Endodermal cell (in vitro differentiated cells): ENCODE measurements around the gene AUTS2. TPM values are rescaled to one million over a fixed set of nuclear protein-coding genes. Genes with fewer than 3 reads are reported as not detected.

ENCODE experiments used
- DNase-seq: peaks from one replicate; pipeline ENCODE4 v3.0.0-alpha.2; 2017
- H3K27ac ChIP-seq: 2 replicates; pipeline ENCODE4 v1.5.1; 2013; ENCODE audit warnings: mild to moderate bottlenecking, low read depth, low read length, moderate library complexity
- H3K27me3 ChIP-seq: 2 replicates; pipeline ENCODE4 v1.6.1; 2013; ENCODE audit warnings: mild to moderate bottlenecking, low read length, moderate library complexity; ENCODE audit not compliant: insufficient read depth, control insufficient read depth, poor library complexity, severe bottlenecking
- H3K36me3 ChIP-seq: 2 replicates; pipeline ENCODE4 v1.7.0; 2013; ENCODE audit warnings: mild to moderate bottlenecking, low read length, moderate library complexity; ENCODE audit not compliant: control insufficient read depth, insufficient read depth
- H3K4me1 ChIP-seq: one replicate; pipeline ENCODE4 v1.7.0; 2013; ENCODE audit warnings: low read length; ENCODE audit not compliant: control insufficient read depth, insufficient read depth
- H3K4me3 ChIP-seq: 2 replicates; pipeline ENCODE4 v1.5.1; 2013; ENCODE audit warnings: mild to moderate bottlenecking, low read length, moderate library complexity
- H3K9ac ChIP-seq: 2 replicates; pipeline ENCODE4 v1.6.1; 2013; ENCODE audit warnings: mild to moderate bottlenecking, low read length, moderate library complexity; ENCODE audit not compliant: poor library complexity, severe bottlenecking; ENCODE audit errors: extremely low read depth
- H3K9me3 ChIP-seq: 2 replicates; pipeline ENCODE4 v1.6.1; 2013; ENCODE audit warnings: mild to moderate bottlenecking, low read length, moderate library complexity; ENCODE audit not compliant: control insufficient read depth
- H3K27ac Mint-ChIP-seq: 2 replicates; pipeline ENCODE4 v1.8.0; 2020; ENCODE audit warnings: mixed read lengths
- H3K27me3 Mint-ChIP-seq: 2 replicates; pipeline ENCODE4 v1.8.0; 2021; ENCODE audit warnings: mild to moderate bottlenecking, mixed read lengths; ENCODE audit not compliant: insufficient read depth
- H3K36me3 Mint-ChIP-seq: 2 replicates; pipeline ENCODE4 v1.8.0; 2020; ENCODE audit warnings: low read depth, mixed read lengths
- H3K4me1 Mint-ChIP-seq: 2 replicates; pipeline ENCODE4 v1.8.0; 2020; ENCODE audit warnings: mixed read lengths
- H3K4me3 Mint-ChIP-seq: 2 replicates; pipeline ENCODE4 v1.8.0; 2020; ENCODE audit warnings: mild to moderate bottlenecking, moderate library complexity, mixed read lengths
- H3K9me3 Mint-ChIP-seq: 2 replicates; pipeline ENCODE4 v1.8.0; 2020; ENCODE audit warnings: mild to moderate bottlenecking, mixed read lengths
- WGBS, 2 experiments: methylation state at CpG; one replicate each; pipeline versions ENCODE4 v1.1.5 to v1.1.7; 2013; ENCODE audit warnings: missing lambda C conversion rate in 2 of 2, mixed read lengths in 1 of 2; ENCODE audit not compliant: insufficient coverage in 1 of 2, insufficient read length in 1 of 2; 5-methylcytosine and 5-hydroxymethylcytosine counted together
- total RNA-seq, 2 donors: library from RNA; stranded (reverse); fragmentation: NEBNext Ultra II Directional in 1 of 2; extraction: Animal tissue kit (Norgen Biotek cat#: 25700) in 1 of 2; gene quantifications; 2 replicates in 1 of 2; 3 replicates in 1 of 2; pipeline ENCODE4 v1.2.1, GENCODE V29; 2021
- TF ChIP-seq, protein P1 (sequence below): fragments of 200-600 bp; sonication (generic); conservative IDR thresholded peaks from 2 replicates; pipeline ENCODE4 v1.5.0; 2021; ENCODE audit warnings: antibody characterized with exemption, mild to moderate bottlenecking

Gene AUTS2
- total RNA-seq, 2 donors from 2014 or later: 76.8 to 106 TPM

GRCh38 chr7:70154521-70155180 lies 556.4 kb downstream of the AUTS2 start:
- H3K9me3 Mint-ChIP-seq: peaks cover 4% of the 10 kb centered on the region
- H3K4me3 ChIP-seq: no peak overlapping the region
- no peak overlapping the region for H3K4me3 Mint-ChIP-seq
- TF ChIP-seq, protein P1, sequence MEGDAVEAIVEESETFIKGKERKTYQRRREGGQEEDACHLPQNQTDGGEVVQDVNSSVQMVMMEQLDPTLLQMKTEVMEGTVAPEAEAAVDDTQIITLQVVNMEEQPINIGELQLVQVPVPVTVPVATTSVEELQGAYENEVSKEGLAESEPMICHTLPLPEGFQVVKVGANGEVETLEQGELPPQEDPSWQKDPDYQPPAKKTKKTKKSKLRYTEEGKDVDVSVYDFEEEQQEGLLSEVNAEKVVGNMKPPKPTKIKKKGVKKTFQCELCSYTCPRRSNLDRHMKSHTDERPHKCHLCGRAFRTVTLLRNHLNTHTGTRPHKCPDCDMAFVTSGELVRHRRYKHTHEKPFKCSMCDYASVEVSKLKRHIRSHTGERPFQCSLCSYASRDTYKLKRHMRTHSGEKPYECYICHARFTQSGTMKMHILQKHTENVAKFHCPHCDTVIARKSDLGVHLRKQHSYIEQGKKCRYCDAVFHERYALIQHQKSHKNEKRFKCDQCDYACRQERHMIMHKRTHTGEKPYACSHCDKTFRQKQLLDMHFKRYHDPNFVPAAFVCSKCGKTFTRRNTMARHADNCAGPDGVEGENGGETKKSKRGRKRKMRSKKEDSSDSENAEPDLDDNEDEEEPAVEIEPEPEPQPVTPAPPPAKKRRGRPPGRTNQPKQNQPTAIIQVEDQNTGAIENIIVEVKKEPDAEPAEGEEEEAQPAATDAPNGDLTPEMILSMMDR: no peak
- H3K4me1 Mint-ChIP-seq: peaks cover 14% of the 10 kb centered on the region
- H3K9ac ChIP-seq: no peak overlapping the region
- WGBS, 2 experiments: 80 to 91% methylated on average over 1 to 3 of the region's 3 CpGs
- peaks cover 10% of the 10 kb centered on the region for H3K36me3 Mint-ChIP-seq
- DNase-seq: no peak
- H3K27me3 ChIP-seq: no peaks in the 10 kb centered on the region
- no peaks in the 10 kb centered on the region for H3K27me3 Mint-ChIP-seq
- no peak overlapping the region for H3K27ac Mint-ChIP-seq
- no peak overlapping the region for H3K27ac ChIP-seq
- no peaks in the 10 kb centered on the region for H3K4me1 ChIP-seq
- peaks cover 6% of the 10 kb centered on the region for H3K9me3 ChIP-seq
- no peaks in the 10 kb centered on the region for H3K36me3 ChIP-seq

- no peak for DNase-seq
- H3K4me1 Mint-ChIP-seq: peaks cover 14% of the 10 kb centered on the region
- Histone ChIP-seq H3K36me3 (no peaks in the 10 kb centered on the region), H3K4me1 (no peaks in the 10 kb centered on the region), H3K4me3 (no peak overlapping the region), H3K9me3 (peaks cover 6% of the 10 kb centered on the region), H3K27ac (no peak overlapping the region), H3K27me3 (no peaks in the 10 kb centered on the region), H3K9ac (no peak overlapping the region)
- H3K27ac Mint-ChIP-seq: no peak overlapping the region
- 99% methylated on average over 2 of the region's 2 CpGs; no CpG with 5 or more reads in 1 of the 2 experiments for WGBS, 2 experiments
- peaks cover 10% of the 10 kb centered on the region for H3K36me3 Mint-ChIP-seq
- TF ChIP-seq, protein P1: no peak
- H3K4me3 Mint-ChIP-seq: no peak overlapping the region
- H3K27me3 Mint-ChIP-seq: no peaks in the 10 kb centered on the region
- peaks cover 1% of the 10 kb centered on the region for H3K9me3 Mint-ChIP-seq
These were observed 557.8 kb downstream of the AUTS2 start for GRCh38 chr7:70156057-70156456.

GRCh38 chr7:70159121-70159520 lies 560.8 kb downstream of the AUTS2 start:
- Mint-ChIP-seq H3K4me3 (no peak overlapping the region), H3K36me3 (peaks cover 4% of the 10 kb centered on the region), H3K27me3 (no peaks in the 10 kb centered on the region), H3K4me1 (peaks cover 27% of the 10 kb centered on the region), H3K9me3 (no peaks in the 10 kb centered on the region), H3K27ac (no peak overlapping the region)
- H3K27ac ChIP-seq: no peak overlapping the region
- no peaks in the 10 kb centered on the region for H3K36me3 ChIP-seq
- 93 to 95% methylated on average over 3 of the region's 3 CpGs for WGBS, 2 experiments
- H3K4me3 ChIP-seq: no peak overlapping the region
- DNase-seq: no peak
- H3K4me1 ChIP-seq: no peaks in the 10 kb centered on the region
- TF ChIP-seq, protein P1: no peak
- no peaks in the 10 kb centered on the region for H3K9me3 ChIP-seq
- no peaks in the 10 kb centered on the region for H3K27me3 ChIP-seq
- H3K9ac ChIP-seq: no peak overlapping the region
